SK-N-SH treated with all-trans-retinoic acid at 6 μM for 48 hours (cell line): ENCODE measurements around the gene MOBP.

Source experiments
- ARNTL ChIP-seq: fragments of 450-650 bp; formaldehyde crosslinking; IDR thresholded peaks from 2 replicates; pipeline ENCODE4 v1.5.0; 2020; ENCODE audit warnings: low read depth, mild to moderate bottlenecking, moderate library complexity, borderline replicate concordance
- ESRRG ChIP-seq: fragments of 250-450 bp; sonication (Bioruptor Pico); IDR thresholded peaks from 2 replicates; pipeline ENCODE4 v1.6.1; 2021; ENCODE audit warnings: mild to moderate bottlenecking
- GLIS3 ChIP-seq: fragments of 250-450 bp; sonication (Bioruptor Pico); IDR thresholded peaks from 2 replicates; pipeline ENCODE4 v1.5.0; 2020; ENCODE audit warnings: mild to moderate bottlenecking, moderate library complexity
- RARB ChIP-seq: fragments of 250-450 bp; sonication (Bioruptor Pico); IDR thresholded peaks from 2 replicates; pipeline ENCODE4 v1.8.0; 2021; ENCODE audit warnings: mild to moderate bottlenecking, moderate library complexity
- SNAI2 ChIP-seq: fragments of 250-450 bp; sonication (Bioruptor Pico); IDR thresholded peaks from 2 replicates; pipeline ENCODE4 v1.5.0; 2020; ENCODE audit warnings: mild to moderate bottlenecking, moderate library complexity
- TCF4 ChIP-seq: fragments of 250-450 bp; sonication (Bioruptor Pico); IDR thresholded peaks from 2 replicates; pipeline ENCODE4 v1.8.0; 2021; ENCODE audit warnings: mild to moderate bottlenecking, moderate library complexity, borderline replicate concordance
- ZFP3 ChIP-seq: fragments of 250-450 bp; sonication (Bioruptor Pico); IDR thresholded peaks from 2 replicates; pipeline ENCODE4 v1.5.0; 2020; ENCODE audit warnings: mild to moderate bottlenecking, moderate library complexity
- ZFP30 ChIP-seq: fragments of 450-650 bp; formaldehyde crosslinking; IDR thresholded peaks from 2 replicates; pipeline ENCODE4 v1.5.0; 2022; ENCODE audit warnings: mild to moderate bottlenecking, moderate library complexity
- ZNF8 ChIP-seq: fragments of 450-650 bp; formaldehyde crosslinking; IDR thresholded peaks from 2 replicates; pipeline ENCODE4 v1.5.0; 2020; ENCODE audit warnings: mild to moderate bottlenecking, moderate library complexity
- TF ChIP-seq, protein P1 (sequence below): fragments of 250-450 bp; sonication (Bioruptor Pico); IDR thresholded peaks from 2 replicates; pipeline ENCODE4 v1.8.0; 2020; ENCODE audit warnings: mild to moderate bottlenecking, moderate library complexity, borderline replicate concordance
- TF ChIP-seq, protein P2 (sequence below): fragments of 250-450 bp; sonication (Bioruptor Pico); IDR thresholded peaks from 2 replicates; pipeline ENCODE4 v1.5.1; 2020; ENCODE audit warnings: low read depth, mild to moderate bottlenecking, moderate library complexity
- TF ChIP-seq, protein P3 (sequence below): fragments of 250-450 bp; sonication (Bioruptor Pico); IDR thresholded peaks from 2 replicates; pipeline ENCODE4 v1.5.0; 2020; ENCODE audit warnings: mild to moderate bottlenecking, moderate library complexity

DNA sequence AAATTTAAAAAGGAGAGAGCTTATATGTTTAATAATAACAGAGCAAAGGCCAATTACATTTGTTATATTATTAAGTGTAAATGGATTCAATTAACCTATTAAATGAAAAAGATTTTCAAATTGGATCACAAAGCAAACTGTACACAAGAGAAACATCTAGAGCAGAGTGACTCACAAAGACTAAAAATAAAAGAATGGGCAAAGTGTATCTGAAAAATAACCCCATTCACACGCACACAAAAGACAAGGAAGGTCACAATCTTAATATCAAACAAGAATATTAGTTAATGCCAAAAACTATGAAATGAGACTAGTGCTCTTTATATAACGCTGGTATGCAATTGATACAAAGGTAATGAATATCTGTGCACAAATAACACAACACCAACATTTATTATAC lies 65.7 kb downstream of the MOBP start:
- TF ChIP-seq ARNTL (CRISPR knock-in tag) (no peak), ZNF8 (CRISPR knock-in tag) (no peak), RARB (CRISPR knock-in tag) (no peak), ZFP30 (CRISPR knock-in tag) (no peak), ZFP3 (CRISPR knock-in tag) (no peak), SNAI2 (no peak), GLIS3 (CRISPR knock-in tag) (no peak), ESRRG (CRISPR knock-in tag) (no peak), TCF4 (CRISPR knock-in tag) (no peak)
- TF ChIP-seq, protein P1, sequence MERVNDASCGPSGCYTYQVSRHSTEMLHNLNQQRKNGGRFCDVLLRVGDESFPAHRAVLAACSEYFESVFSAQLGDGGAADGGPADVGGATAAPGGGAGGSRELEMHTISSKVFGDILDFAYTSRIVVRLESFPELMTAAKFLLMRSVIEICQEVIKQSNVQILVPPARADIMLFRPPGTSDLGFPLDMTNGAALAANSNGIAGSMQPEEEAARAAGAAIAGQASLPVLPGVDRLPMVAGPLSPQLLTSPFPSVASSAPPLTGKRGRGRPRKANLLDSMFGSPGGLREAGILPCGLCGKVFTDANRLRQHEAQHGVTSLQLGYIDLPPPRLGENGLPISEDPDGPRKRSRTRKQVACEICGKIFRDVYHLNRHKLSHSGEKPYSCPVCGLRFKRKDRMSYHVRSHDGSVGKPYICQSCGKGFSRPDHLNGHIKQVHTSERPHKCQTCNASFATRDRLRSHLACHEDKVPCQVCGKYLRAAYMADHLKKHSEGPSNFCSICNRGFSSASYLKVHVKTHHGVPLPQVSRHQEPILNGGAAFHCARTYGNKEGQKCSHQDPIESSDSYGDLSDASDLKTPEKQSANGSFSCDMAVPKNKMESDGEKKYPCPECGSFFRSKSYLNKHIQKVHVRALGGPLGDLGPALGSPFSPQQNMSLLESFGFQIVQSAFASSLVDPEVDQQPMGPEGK, result no peak
- TF ChIP-seq, protein P2, sequence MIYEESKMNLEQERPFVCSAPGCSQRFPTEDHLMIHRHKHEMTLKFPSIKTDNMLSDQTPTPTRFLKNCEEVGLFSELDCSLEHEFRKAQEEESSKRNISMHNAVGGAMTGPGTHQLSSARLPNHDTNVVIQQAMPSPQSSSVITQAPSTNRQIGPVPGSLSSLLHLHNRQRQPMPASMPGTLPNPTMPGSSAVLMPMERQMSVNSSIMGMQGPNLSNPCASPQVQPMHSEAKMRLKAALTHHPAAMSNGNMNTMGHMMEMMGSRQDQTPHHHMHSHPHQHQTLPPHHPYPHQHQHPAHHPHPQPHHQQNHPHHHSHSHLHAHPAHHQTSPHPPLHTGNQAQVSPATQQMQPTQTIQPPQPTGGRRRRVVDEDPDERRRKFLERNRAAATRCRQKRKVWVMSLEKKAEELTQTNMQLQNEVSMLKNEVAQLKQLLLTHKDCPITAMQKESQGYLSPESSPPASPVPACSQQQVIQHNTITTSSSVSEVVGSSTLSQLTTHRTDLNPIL, result no peak
- TF ChIP-seq, protein P3, sequence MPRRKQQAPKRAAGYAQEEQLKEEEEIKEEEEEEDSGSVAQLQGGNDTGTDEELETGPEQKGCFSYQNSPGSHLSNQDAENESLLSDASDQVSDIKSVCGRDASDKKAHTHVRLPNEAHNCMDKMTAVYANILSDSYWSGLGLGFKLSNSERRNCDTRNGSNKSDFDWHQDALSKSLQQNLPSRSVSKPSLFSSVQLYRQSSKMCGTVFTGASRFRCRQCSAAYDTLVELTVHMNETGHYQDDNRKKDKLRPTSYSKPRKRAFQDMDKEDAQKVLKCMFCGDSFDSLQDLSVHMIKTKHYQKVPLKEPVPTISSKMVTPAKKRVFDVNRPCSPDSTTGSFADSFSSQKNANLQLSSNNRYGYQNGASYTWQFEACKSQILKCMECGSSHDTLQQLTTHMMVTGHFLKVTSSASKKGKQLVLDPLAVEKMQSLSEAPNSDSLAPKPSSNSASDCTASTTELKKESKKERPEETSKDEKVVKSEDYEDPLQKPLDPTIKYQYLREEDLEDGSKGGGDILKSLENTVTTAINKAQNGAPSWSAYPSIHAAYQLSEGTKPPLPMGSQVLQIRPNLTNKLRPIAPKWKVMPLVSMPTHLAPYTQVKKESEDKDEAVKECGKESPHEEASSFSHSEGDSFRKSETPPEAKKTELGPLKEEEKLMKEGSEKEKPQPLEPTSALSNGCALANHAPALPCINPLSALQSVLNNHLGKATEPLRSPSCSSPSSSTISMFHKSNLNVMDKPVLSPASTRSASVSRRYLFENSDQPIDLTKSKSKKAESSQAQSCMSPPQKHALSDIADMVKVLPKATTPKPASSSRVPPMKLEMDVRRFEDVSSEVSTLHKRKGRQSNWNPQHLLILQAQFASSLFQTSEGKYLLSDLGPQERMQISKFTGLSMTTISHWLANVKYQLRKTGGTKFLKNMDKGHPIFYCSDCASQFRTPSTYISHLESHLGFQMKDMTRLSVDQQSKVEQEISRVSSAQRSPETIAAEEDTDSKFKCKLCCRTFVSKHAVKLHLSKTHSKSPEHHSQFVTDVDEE (CRISPR knock-in tag), result no peak
